Inflammatory macrophage (primary cell): ENCODE results near the gene TRAPPC14.
"Not testable (repeated sequence)": the region's sequence is repeated elsewhere in the genome, so short reads cannot be mapped to it uniquely, and the experiment has no call there.

Source experiments
- DNase-seq, 2 donors: peaks; one replicate each; pipeline ENCODE4 v3.0.0-alpha.2; 2020 to 2022

TRAPPC14 gene

DNA sequence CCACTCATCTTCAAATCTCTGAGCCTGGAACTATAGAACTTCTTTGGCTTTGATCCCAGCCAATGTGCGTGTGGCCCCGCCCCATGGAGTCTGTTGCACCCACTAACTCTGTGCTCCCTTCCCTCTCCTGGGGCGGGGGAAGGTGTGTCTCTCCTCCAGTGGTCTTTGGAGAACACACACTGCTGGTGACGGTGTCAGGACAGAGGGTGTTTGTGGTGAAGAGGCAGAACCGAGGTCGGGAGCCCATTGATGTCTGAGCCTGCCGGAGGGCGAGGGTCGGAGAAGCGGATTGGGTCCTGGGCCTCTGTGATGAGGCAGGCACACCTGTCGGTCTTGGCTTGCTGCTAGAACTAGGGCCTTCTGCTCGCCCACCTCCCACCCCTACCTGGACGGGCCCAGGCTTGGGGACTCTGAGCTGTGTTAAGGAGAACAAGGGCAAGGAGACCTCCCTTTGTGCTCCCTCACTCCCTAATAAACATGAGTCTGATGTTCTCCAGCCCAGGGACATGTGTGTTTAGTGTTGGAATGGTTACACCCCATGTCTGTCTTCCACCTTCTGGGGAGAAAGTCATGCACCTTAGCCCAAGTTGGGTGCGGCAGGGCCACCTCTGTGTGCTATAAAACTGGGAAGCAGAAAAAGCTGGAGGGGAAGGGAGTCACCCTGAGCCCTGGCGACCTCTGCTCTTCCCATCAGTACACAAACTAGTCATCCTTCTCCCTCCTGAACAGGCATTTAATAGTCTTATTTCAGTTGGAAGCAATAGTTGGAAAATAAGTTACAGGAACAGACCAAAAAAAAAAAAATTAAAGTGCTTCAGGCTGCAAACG is 4.6 kb downstream of the TRAPPC14 start:
- no peak for DNase-seq

DNA sequence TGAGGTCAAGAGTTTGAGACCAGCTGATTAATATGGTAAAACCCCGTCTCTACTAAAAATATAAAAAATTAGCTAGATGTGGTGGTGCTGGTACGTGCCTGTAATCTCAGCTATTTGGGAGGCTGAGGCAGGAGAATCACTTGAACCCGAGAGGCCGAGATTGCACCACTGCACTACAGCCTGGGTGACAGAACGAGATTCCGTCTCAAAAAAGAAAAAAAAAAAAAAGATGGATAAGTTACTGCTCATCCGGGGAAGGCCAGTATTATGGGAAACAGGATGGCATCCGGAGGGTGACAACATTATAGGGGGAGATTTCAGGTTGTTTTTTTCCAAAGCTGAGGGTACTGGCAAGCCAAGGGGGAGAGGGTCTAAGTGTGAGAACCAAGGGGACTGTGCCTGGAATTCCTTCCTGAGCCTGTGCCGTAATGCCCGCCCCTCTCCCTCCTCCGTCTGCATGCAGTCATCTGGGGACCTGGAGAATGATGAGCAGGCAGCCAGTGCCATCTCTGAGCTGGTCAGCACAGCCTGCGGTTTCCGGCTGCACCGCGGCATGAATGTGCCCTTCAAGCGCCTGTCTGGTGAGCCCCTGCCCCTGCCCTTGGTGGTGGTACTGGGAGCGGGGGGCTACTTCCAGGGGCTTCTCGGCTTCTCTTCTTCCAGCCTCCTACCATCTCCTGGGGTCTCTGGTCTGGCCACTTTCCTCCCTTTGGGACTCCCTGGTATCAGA is 5.4 kb downstream of the TRAPPC14 start:
- DNase-seq, result no peak

DNA sequence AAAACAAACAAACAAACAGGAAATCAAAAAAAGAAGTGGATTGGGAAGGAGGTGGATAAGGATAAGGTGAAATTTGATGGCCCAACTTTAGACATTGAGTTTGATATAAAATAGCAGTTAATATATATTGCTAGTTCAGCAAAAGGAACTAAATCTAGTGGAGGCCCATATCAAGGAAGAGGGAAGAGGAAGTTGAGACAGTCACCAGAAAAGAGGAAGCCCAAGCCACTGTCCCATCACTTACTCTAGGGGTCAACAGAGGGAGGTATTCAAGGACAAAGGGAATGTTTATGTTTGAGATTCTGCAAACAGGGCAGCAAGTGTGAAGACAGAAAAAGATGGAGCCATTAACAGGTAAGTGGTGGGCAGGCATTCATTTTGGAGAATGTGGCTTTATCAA is 6.1 kb downstream of the TRAPPC14 start:
- DNase-seq, result peak; percentile 79 to 83

DNA sequence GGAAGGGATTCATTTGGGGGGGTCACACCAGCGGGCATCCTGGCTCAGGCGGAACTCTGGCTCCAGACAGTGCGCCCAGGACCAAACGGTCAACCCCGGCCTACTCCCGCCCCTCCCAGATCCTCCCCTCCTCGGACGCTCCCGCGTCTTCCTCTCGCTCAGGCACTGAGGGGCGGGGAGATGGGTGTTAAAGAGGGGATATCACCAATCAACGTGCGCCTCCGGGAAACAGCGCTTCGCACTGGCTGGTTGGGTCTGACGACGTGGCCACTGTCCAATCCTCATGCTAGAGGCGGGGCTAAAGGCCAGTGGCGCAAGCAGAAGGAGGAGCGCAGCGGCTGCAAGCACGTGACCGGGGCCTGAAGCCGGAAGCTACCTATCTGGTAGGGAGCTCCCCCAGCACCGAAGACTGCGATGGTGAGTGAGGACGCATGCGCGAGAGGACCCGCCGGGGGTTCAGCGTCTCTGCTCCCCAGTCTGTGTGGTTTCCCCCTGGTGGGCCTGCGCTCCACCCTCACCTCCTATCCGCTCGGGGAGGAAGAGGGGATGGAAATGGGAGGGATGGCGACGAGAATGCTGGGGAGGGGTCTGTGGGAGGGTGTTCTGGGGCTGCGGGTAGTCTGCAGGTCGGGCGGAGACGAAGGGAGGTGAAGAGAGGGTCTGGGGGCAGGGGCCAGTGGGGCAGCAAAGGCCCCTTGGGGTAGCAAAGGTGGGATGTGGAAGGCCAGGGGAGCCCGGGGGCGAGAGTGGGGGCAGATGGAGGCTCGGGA is 9.8 kb downstream of the TRAPPC14 start, which contains the start of gene LAMTOR4:
TSS of gene LAMTOR4 (plus strand) at position 360 of the 770 bp plus-strand sequence. CDS start at position 415, 55 bp downstream.
- peak; percentile 99 for DNase-seq

DNA sequence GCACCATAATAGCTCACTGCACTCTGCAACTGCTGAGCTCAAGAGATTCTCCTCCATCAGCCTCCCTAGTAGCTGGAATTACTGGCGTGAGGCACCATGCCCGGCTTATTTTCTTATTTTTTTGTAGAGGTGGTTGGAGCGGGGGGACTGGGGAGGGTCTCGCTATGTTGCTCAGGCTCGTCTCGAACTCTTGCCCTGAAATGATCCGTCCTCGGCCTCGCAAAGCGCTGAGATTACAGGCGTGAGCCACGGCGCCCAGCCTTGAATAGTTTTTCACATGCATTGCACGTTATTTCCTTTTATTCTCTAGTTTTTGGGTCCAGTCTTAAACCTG is 10.3 kb downstream of the TRAPPC14 start:
- DNase-seq, result no peak

DNA sequence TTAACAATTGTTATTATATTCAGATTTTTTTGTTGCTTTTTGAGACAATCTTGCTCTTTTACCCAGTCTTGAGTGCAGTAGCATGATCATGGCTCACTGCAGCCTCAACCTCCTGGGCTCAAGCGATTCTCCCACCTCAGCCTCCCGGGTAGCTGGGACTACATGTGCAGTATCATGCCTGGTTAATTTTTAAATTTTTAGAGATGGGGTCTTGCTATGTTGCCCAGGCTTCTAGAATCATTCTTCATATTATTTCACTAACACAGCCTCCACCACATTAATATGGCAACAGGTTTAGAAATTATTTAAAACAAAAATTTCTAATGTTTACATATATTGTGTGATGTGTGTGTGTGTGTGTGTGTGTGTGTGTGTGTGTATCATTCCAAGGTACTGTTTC is 11.2 kb downstream of the TRAPPC14 start:
- no peak for DNase-seq

DNA sequence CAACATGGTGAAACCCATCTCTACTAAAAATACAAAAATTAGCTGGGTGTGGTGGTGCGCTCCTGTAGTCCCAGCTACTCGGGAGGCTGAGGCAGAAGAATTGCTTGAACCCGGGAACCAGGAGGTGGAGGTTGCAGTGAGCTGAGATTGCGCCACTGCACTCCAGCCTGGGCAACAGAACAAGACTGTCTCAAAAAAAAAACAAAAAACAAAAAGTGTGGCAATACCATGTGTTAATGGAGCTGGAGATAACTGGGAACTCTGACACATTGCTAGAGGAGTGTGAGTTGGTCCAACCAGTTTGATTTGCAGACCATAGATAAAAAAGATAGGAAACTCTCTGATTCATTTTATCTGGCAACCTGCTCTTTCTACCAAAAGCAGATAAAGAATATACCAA is 12.2 kb downstream of the TRAPPC14 start:
- peak in 1 of 2 donors; percentile 35 for DNase-seq

DNA sequence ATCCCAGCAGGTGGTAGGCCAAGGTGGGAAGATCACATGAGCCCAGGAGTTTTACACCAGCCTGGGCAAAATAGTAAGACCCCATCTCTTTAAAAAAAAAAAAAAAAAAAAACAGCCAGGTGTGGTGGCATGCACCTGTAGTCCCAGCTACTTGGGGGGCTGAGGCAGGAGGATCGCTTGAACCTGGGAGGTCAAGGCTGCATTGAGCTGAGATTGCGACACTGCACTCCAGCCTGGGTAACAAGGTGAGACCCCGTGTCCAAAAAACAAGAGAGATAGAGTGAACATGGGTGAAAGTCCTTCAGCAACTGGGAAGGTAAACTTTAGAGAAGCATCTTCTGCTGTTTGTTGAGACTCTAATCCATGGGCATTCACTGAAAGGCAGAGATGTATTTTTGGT is 16.1 kb downstream of the TRAPPC14 start:
- DNase-seq, result no peak

DNA sequence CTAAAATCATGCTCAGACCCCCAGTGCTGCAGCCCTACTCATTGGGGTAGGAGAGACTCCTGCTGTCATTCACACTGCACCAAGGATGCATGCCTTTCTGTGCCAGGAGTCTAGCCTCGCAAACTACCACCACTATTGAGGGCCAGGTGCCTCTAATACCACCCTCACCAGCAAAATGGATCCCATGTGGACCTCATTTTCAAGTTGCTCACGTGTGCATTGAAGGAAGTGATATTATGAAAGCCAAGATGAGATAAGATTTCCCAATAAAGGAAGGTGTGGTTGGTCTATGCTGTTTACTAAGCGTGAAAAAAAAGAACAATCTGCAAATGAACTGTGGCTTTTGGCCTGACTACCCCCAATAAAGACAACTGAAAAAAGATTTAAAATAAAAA is 17.0 kb downstream of the TRAPPC14 start:
- DNase-seq, result peak; percentile 20 to 34

DNA sequence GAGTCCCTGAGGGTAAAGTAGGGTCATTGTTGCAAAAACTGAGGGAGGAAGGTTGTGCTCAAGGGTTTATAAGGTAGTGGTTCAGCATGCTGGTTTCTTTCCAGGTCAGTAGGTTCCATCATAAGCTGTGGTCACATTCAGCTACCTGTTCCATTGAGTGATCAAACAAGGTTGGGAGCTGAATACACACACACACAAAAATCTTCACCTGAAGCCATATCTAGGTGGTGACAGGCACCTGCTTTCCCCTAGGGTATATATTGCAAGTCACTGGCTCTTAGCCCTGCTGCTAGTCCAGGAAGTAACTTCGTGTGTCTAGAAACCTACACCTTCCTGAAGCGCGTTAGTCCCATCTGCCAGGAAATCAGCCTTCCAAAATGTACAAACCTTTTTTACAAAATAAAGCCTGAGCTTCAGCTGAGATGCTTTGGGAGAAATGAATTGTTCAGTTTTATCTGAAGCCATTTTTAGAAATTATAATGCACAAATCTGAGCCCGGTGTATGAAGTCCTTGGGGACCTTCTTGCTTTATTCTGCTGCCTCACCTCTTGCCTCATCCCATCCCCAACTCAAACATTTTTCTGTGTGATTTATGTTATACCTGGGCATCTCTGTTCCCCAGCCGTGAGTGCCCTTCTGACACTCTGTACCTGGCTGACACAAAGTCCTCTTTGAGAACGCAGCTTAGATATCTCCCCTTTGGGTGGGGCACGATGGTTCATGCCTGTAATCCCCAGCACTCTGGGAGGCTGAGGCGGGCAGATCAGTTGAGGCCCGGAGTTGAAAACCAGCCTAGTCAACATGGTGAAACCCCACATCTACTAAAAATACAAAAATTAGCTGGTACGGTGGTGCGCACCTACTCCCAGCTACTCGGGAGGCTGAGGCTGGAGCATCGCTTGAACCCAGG is 20.4 kb downstream of the TRAPPC14 start:
- no peak for DNase-seq

DNA sequence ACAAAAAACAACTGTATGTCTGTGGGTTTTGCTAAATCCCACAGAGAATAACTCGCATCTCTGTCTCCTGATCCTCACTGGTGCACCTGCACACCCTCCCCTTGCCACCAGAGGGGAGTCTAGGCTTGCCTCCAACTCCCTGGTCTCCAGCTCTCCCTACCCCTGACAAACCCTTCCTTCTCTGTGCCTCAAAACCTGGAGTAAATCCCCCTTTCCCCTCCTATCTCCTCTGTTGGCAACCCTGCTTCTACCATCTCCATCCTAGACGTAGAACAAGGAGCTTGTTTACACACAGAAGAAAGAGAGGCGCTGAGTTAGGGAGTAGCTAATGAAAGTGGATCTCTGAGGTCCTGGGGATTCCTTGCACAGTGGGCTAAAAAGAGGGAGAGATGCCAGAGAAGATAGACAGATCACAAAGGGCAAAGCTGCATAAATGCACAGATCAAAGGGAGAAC is 25.8 kb downstream of the TRAPPC14 start:
- DNase-seq, result peak; percentile 66 to 75

DNA sequence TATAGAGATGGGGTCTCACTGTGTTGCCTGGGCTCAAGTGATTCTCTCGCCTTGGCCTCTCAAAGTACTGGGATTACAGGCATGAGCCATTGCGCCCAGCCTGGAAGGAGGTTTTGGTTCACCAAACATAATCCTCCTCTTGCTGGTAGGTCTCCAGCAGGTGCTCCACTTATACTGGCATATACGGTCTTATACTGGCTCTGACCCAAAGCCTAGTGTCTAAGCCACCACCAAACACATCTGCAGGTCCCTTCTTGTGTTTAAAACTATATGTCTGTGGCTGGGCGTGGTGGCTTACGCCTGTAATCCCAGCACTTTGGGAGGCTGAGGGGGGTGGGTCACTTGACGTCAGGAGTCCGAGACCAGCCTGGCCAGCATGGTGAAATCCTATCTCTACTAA is 26.4 kb downstream of the TRAPPC14 start:
- no peak for DNase-seq

DNA sequence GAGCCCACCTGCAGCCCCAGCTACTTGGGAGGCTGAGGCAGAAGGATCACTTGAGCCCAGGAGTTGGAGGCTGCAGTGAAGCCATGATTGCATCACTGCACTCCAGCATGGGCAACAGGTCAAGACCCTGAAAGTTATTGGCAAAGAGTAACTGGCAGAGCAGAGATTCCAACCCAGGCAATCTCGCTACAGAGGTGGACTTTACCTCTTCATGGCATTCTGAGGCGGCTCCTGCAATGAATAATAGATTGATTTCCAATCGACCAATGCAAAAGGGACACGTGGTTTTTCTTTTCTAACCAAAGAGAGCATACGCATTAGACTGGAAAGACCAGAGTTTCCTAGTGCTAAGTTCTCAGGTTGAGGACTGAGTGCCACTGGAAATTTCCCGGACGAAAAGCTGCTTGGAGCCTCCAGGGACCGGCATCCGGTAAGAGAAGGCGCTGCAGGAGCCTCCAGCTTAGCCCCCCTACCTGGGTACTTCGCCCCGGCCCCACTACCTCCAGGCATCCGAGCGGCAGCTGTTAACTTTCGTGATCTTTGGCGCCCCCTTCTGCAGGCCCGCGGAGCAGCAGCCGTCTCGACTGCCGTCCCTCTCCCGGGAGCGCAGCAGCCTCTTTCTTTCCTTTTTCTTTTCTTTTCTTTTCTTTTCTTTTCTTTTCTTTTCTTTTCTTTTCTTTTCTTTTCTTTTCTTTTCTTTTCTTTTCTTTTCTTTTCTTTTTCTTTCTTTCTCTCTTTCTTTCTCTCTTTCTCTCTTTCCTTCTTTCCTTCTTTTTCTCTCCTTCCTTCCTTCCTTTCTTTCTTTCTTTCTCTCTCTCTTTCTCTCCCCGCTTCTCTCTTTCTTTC is 27.7 kb downstream of the TRAPPC14 start:
- DNase-seq, result peak; percentile 56 to 63

DNA sequence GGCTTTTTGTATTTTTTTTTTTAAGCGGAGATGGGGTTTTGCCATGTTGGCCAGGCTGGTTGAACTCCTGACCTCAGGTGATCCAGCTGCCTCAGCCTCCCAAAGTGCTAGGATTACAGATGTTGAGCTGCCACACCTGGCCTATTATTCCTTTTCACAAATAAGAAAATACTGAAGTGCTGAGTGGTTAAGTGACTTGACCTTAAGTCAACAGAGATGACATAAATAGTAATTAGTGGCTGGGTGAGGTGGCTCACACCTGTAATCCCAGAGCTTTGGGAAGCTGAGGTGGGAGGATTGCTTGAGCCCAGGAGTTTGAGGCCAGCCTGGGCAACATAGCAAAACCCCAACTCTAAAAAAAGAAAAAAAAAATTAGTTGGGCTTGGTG is 28.3 kb downstream of the TRAPPC14 start:
- not testable (repeated sequence) for DNase-seq

DNA sequence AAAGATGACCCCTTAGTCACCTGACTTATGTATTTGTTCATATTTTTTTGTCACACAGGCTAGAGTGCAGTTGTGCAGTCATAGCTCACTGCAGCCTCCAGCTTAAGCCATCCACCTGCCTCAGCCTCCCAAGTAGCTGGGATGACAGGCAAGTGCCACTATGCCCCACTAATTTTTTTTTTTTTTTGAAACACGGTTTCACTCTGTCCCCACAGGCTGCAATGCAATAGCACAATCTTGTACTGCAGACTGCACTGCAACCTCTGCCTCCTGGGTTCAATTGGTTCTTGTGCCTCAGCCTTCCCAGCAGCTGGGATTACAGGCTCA is 29.9 kb downstream of the TRAPPC14 start:
- no peak for DNase-seq

DNA sequence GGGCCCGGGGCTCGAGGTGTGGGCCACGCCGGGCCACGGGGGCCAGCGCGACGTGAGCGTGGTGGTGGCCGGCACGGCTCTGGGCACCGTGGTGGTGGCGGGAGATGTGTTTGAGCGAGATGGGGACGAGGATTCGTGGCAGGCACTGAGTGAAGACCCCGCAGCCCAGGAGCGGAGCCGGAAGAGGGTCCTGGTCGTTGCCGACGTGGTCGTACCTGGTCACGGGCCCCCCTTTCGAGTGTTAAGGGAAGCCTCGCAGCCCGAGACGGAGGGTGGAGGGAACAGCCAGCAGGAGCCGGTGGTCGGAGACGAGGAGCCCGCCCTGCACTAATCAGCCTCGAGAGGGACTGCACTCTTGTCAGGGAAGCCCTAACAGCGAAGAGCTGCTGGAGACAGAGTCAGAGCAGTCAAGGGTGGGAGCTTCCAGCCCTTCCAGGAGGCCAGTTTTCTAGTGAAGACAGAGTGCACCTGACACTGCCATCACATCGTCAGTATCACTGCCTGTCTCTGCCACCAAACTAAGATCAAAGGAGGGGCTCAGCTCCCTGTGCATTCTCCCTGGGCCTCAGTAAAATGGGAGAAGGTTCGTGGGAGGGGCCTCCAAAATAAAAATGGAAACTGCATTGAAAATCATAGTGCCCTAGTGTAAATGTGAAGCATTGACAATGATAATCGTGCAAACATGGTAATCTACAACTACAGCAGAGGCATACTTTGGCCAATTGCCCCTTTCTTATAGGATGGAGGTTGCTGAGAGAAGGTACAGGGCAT is 30.5 kb downstream of the TRAPPC14 start:
- DNase-seq, result no peak

DNA sequence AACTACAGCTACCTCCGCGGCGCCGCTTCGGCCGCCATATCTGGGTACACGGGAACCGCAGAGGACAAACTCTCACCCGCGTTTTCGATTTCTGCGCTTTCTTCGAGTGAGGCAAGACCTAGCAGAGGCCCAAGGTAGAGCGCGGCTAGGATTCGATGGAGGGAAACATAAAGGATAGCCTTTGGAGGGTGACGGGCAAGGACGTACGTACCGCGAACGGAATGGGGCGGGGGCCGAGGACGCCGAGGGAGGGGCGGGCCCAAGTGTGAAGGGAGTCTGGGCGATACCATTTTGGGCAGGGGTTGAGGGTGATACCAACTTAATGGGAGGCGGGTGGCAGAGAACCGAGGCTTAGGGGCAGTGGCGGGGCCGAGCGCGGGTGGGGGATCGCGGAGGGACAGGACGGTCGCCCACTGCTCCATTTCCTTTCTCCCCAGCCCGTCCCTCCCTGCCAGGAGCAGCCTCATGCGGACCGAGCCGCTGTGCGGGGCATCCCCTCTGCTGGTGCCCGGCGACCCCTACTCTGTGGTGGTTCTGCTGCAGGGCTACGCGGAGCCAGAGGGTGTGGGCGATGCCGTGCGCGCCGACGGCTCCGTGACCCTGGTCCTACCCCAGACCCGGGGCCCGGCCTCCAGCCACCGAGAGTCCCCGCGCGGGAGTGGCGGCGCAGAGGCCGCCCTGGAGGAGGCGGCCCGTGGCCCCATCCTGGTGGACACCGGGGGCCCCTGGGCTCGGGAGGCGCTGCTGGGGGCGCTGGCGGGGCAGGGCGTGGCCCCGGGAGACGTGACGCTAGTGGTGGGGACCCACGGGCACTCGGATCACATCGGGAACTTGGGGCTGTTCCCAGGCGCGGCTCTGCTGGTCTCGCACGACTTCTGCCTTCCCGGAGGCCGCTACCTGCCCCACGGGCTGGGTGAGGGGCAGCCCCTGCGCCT is 31.3 kb downstream of the TRAPPC14 start, which contains the start of gene MBLAC1:
TSS of gene MBLAC1 (plus strand) at position 37 of the 935 bp plus-strand sequence. CDS start at position 466, 429 bp downstream.
- DNase-seq, result peak; percentile 88 to 91

DNA sequence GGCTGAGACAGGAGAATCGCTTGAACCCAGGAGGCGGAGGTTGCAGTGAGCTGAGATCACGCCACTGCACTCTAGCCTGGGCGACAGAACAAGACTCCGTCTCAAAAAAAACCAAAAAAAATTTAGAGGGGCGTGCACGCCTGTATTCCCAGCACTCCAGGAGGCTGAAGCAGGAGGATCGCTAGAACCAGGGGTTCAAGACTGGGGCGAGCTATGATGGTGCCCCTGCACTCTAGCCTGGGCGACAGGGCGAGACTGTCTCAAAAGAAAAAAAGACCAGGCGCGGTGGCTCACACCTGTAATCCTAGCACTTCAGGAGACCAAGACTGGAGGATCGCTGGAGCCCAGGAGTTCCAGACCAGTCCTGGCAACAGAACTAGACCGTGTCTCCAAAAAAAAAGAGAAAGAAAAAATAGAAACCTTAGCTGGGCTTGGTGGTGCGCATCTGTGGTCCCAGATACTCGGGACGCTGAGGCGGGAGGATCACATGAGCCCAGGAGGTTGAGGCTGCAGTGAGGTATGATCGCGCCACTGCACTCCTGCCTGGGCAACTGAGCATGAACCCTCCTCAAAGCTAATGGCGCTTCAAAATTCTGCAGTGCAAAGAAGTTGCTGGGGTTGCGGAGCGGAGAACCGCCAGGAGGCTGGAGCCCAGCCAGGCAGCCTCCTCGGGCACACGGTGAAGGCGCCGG is 32.1 kb downstream of the TRAPPC14 start:
- DNase-seq, result no peak
